A549 (cell line): ENCODE data around the gene SLC25A11.

Source experiments
- CBX2 ChIP-seq: fragments of 200-600 bp; sonication (generic); IDR thresholded peaks from 2 replicates; pipeline ENCODE4 v1.6.1; 2016; ENCODE audit warnings: low read depth, mild to moderate bottlenecking, borderline replicate concordance
- CEBPB ChIP-seq, 2 experiments: fragments of >200 bp in 1 of 2; sonication (Bioruptor Twin) in 1 of 2; formaldehyde crosslinking in 1 of 2; IDR thresholded peaks; 2 replicates each; pipeline ENCODE4 v1.6.1; 2012 to 2016
- FOSL2 ChIP-seq, 2 experiments: fragments of 450-650 bp in 1 of 2; fragments of >200 bp in 1 of 2; sonication (Bioruptor Twin) in 1 of 2; formaldehyde crosslinking; IDR thresholded peaks; 2 replicates each; pipeline versions ENCODE4 v1.5.0 to v1.6.1; 2016 to 2020; ENCODE audit warnings: mild to moderate bottlenecking in 1 of 2, moderate library complexity in 1 of 2
- JUN ChIP-seq, 2 experiments: fragments of >200 bp; sonication (Bioruptor Twin); formaldehyde crosslinking; IDR thresholded peaks; 2 replicates in 1 of 2; 3 replicates in 1 of 2; pipeline ENCODE4 v1.6.1; 2016 to 2017
- POLR2A ChIP-seq: IDR thresholded peaks from 2 replicates; pipeline ENCODE4 v1.6.1; 2012; ENCODE audit warnings: mild to moderate bottlenecking, low read length
- RARB ChIP-seq: fragments of 250-450 bp; sonication (Bioruptor Pico); IDR thresholded peaks from 2 replicates; pipeline ENCODE4 v1.8.0; 2021; ENCODE audit warnings: mild to moderate bottlenecking, moderate library complexity
- RFX5 ChIP-seq: fragments of 450-650 bp; IDR thresholded peaks from 2 replicates; pipeline ENCODE4 v1.7.1; 2014; ENCODE audit warnings: antibody characterized with exemption, mild to moderate bottlenecking, moderate library complexity
- SMC3 ChIP-seq: fragments of >200 bp; sonication (Bioruptor Twin); formaldehyde crosslinking; IDR thresholded peaks from 3 replicates; pipeline ENCODE4 v1.6.1; 2018; ENCODE audit warnings: inconsistent platforms
- TF ChIP-seq, protein P1 (sequence below): fragments of 200-600 bp; sonication (generic); IDR thresholded peaks from 2 replicates; pipeline ENCODE4 v1.6.1; 2016; ENCODE audit warnings: antibody characterized with exemption, mild to moderate bottlenecking, moderate library complexity
- TF ChIP-seq, protein P2 (sequence below): fragments of >200 bp; sonication (Bioruptor Twin); formaldehyde crosslinking; IDR thresholded peaks from 3 replicates; pipeline ENCODE4 v1.5.1; 2016

DNA sequence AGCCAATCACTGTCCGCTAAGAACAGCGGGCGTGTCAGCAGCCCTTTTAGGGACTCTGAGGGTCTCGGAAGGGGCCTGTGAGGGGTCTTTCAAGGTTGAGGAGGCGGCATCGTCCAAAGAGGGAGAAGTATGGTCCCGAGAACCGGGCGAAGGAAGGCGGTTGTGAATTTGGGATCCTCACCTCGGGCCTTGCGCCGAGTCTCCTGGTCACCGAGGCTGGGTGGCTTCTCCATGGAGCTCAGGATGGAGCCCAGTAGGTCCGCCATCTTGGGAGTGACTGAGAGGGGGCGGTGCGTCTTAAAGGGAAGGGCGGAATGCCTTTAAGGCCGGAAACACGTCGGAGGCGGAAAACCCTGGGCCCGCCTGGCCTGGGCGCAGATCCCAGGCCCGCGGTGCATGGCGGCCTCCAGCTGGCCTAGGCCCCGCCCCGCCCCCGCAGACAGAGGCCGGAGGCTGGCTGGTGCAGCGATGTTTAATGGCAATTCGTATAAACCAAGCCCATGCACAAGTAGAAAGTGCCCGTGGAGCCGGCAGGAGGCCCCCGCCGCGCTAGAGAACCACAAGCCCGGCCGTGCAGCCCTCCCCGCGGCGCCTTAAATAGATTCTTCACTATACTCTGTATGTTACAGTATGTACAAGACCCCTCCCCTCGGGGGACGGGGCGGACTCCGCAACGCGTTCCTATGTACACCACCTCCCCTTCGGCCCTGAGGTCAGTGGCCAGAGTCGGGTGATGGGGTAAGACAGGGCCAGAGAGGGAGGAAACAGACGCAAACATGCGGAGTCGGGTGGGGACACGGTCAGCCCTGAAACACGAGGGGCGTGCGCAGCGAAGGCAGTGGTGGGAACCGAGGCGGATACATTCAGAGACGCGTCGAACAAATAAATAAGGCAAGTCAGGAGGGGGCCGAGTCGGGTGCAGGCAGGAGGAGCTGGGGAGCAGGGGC, 28.0 kb upstream of the SLC25A11 start, which contains the start of gene SPAG7:
- TF ChIP-seq CBX2: no peak
- peak; percentile 80 for TF ChIP-seq POLR2A
- no peak for TF ChIP-seq RARB (CRISPR knock-in tag)
- TF ChIP-seq FOSL2 (IDR thresholded peaks at IDR 0.05): no peak
- no peak for TF ChIP-seq FOSL2 (CRISPR knock-in tag; IDR thresholded peaks at IDR 0.05)
- peak; percentile 82 to 97; a peak in 4 of 5 replicates for TF ChIP-seq JUN (IDR thresholded peaks at IDR 0.05)
- TF ChIP-seq, protein P1, sequence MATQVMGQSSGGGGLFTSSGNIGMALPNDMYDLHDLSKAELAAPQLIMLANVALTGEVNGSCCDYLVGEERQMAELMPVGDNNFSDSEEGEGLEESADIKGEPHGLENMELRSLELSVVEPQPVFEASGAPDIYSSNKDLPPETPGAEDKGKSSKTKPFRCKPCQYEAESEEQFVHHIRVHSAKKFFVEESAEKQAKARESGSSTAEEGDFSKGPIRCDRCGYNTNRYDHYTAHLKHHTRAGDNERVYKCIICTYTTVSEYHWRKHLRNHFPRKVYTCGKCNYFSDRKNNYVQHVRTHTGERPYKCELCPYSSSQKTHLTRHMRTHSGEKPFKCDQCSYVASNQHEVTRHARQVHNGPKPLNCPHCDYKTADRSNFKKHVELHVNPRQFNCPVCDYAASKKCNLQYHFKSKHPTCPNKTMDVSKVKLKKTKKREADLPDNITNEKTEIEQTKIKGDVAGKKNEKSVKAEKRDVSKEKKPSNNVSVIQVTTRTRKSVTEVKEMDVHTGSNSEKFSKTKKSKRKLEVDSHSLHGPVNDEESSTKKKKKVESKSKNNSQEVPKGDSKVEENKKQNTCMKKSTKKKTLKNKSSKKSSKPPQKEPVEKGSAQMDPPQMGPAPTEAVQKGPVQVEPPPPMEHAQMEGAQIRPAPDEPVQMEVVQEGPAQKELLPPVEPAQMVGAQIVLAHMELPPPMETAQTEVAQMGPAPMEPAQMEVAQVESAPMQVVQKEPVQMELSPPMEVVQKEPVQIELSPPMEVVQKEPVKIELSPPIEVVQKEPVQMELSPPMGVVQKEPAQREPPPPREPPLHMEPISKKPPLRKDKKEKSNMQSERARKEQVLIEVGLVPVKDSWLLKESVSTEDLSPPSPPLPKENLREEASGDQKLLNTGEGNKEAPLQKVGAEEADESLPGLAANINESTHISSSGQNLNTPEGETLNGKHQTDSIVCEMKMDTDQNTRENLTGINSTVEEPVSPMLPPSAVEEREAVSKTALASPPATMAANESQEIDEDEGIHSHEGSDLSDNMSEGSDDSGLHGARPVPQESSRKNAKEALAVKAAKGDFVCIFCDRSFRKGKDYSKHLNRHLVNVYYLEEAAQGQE: no peak
- TF ChIP-seq, protein P2, sequence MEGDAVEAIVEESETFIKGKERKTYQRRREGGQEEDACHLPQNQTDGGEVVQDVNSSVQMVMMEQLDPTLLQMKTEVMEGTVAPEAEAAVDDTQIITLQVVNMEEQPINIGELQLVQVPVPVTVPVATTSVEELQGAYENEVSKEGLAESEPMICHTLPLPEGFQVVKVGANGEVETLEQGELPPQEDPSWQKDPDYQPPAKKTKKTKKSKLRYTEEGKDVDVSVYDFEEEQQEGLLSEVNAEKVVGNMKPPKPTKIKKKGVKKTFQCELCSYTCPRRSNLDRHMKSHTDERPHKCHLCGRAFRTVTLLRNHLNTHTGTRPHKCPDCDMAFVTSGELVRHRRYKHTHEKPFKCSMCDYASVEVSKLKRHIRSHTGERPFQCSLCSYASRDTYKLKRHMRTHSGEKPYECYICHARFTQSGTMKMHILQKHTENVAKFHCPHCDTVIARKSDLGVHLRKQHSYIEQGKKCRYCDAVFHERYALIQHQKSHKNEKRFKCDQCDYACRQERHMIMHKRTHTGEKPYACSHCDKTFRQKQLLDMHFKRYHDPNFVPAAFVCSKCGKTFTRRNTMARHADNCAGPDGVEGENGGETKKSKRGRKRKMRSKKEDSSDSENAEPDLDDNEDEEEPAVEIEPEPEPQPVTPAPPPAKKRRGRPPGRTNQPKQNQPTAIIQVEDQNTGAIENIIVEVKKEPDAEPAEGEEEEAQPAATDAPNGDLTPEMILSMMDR: no peak
- 0 out of 2 replicates have a peak, but pooled peaks have one; percentile 15 for TF ChIP-seq RFX5
- peak; percentile 54; the same call in 2 of the 3 replicates for TF ChIP-seq SMC3
- TF ChIP-seq CEBPB (IDR thresholded peaks at IDR 0.05): no peak
